Activated CD4-positive, alpha-beta T cell treated with anti-CD3 and anti-CD28 coated beads for 36 hours (primary cell): ENCODE data around the gene JARID2. TPM values are rescaled to one million over a fixed set of nuclear protein-coding genes. Genes with fewer than 3 reads are reported as not detected.

Experiments
- ATAC-seq: fragments of 200-7000 bp; cut with Tn5 transposase; one replicate; pipeline ENCODE4 v1.10.0; 2021; ENCODE audit warnings: mild to moderate bottlenecking, moderate library complexity
- CTCF ChIA-PET: fragments of 350-600 bp; sonication (Branson Sonifier 250); formaldehyde crosslinking; loops from one replicate; lab custom pipeline; 2021; ENCODE audit warnings: antibody characterized with exemption; lab: Charles Lee
- POLR2A ChIA-PET: fragments of 350-600 bp; sonication (Branson Sonifier 250); formaldehyde crosslinking; loops from one replicate; lab custom pipeline; 2021; ENCODE audit warnings: antibody characterized with exemption, inconsistent platforms; lab: Charles Lee
- DNase-seq: peaks from one replicate; pipeline ENCODE4 v3.0.0-alpha.2; 2020
- H3K27ac Mint-ChIP-seq: one replicate; pipeline ENCODE4 v1.8.0; 2021; ENCODE audit warnings: mixed read lengths
- H3K27me3 Mint-ChIP-seq: one replicate; pipeline ENCODE4 v1.8.0; 2021; ENCODE audit warnings: mixed read lengths
- H3K36me3 Mint-ChIP-seq: one replicate; pipeline ENCODE4 v1.8.0; 2021; ENCODE audit warnings: low read depth, mixed read lengths
- H3K4me1 Mint-ChIP-seq: one replicate; pipeline ENCODE4 v1.8.0; 2021; ENCODE audit warnings: mixed read lengths
- H3K4me3 Mint-ChIP-seq: one replicate; pipeline ENCODE4 v1.8.0; 2021; ENCODE audit warnings: mild to moderate bottlenecking, moderate library complexity, mixed read lengths
- H3K9me3 Mint-ChIP-seq: one replicate; pipeline ENCODE4 v1.8.0; 2021; ENCODE audit warnings: low read depth, mixed read lengths
- intact Hi-C, 2 experiments: fragments of 100-400 bp; cut with DNase I in 1 of 2; cut with micrococcal nuclease in 1 of 2; formaldehyde crosslinking; loops; one replicate each; pipeline versions ENCODE4 v1.14.2 to v1.15.1; 2022 to 2024; cut with DNase I, micrococcal nuclease
- total RNA-seq, 2 experiments: library from RNA; stranded (reverse); gene quantifications; one replicate each; pipeline ENCODE4 v1.2.3, GENCODE V29; 2021

Gene JARID2
- total RNA-seq, 2 experiments from 2014 or later: 43.0 to 48.6 TPM

DNA sequence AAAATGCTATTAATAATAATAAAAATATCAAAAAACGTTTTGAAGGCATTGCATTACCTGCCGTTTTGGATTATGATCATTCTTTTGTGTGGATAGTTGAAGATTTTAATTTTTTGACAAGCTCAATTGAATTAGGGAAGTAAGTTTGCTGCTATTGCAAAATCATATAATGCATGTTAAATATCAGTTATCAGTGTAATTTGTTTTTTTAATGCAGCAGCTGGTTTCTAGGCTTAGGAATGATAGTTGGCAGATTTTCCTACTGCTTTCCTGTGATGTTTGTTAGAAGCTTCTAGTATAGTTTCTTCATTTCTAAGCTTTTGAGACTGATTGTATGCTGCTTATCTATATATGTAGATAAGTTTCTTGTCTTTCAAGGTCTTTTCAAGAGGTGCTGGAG, 99.0 kb downstream of the JARID2 start:
- H3K9me3 Mint-ChIP-seq: no peaks in the 10 kb centered on the region
- no peaks in the 10 kb centered on the region for H3K27me3 Mint-ChIP-seq
- H3K4me3 Mint-ChIP-seq: no peak overlapping the region
- no peak overlapping the region for H3K27ac Mint-ChIP-seq
- intact Hi-C loops: no loop called here
- DNase-seq (no peak), ATAC-seq (no peak)
- peaks cover 19% of the 10 kb centered on the region for H3K36me3 Mint-ChIP-seq
- POLR2A ChIA-PET: interaction anchor here (0.5 kb wide), 1 partner anchor 23 kb away, joined by 3 read pairs; no protein-coding TSS in a partner anchor
- H3K4me1 Mint-ChIP-seq: peaks cover 87% of the 10 kb centered on the region
- CTCF ChIA-PET: interaction anchor here (0.7 to 2.4 kb wide), 8 partner anchors 15 to 1425 kb away, joined by 3 to 8 read pairs (median 3); no protein-coding TSS in a partner anchor

DNA sequence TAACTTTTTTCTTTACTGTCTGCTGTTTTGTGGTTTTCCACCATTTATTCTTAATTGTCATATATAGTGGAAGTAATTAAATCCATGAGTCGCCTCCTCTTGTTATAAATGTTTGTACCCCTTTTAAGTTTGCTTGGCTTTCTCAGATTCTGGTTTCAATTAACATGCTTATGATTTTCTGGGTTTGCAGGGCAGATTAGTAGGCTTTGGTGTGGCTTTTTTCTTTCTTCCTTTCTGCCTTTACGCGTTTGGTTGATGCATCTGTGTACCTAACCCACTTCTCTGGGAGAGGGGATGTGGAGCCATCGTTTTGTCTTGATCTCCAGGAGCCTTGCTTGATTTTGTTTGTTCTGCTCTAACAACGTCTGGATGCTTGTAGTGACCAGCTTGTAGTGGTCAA, 100.4 kb downstream of the JARID2 start:
- ChIA-PET POLR2A (no interaction called here), CTCF (interaction anchor here (1.3 kb wide), 1 partner anchor 624 kb away, joined by 3 read pairs; no protein-coding TSS in a partner anchor)
- Mint-ChIP-seq H3K4me3 (no peak overlapping the region), H3K4me1 (peaks cover 86% of the 10 kb centered on the region), H3K27ac (no peak overlapping the region), H3K27me3 (no peaks in the 10 kb centered on the region), H3K9me3 (no peaks in the 10 kb centered on the region), H3K36me3 (peaks cover 26% of the 10 kb centered on the region)
- intact Hi-C loops: no loop called here
- ATAC-seq (peak; percentile 57), DNase-seq (no peak)

DNA sequence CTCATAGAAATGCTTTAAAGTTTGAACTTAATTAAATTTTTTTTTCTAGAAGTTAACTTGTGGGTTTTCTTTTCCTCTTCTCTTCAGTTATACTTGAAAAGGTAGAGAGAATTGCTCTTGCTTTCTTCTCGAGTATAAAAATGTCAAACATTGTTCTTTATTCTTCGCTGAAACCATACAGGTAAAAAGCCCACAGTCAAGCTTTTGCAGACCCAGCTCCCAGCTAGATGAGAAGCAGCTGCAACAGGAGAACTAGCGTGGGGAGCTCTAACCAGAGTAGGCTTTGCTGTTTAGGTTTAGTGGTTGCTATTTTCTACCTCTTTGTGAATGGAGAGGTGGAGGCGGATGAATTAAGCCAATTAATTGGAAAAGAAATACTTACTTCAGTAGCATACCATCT, 102.7 kb downstream of the JARID2 start:
- no peak overlapping the region for H3K4me3 Mint-ChIP-seq
- H3K27me3 Mint-ChIP-seq: no peaks in the 10 kb centered on the region
- no peaks in the 10 kb centered on the region for H3K9me3 Mint-ChIP-seq
- DNase-seq (no peak), ATAC-seq (no peak)
- peaks cover 29% of the 10 kb centered on the region for H3K36me3 Mint-ChIP-seq
- intact Hi-C loops: no loop called here
- CTCF ChIA-PET: interaction anchor here (0.5 to 2.2 kb wide), 4 partner anchors 8 to 721 kb away, joined by 3 to 8 read pairs (median 4); no protein-coding TSS in a partner anchor
- peaks cover 88% of the 10 kb centered on the region for H3K4me1 Mint-ChIP-seq
- POLR2A ChIA-PET: no interaction called here
- H3K27ac Mint-ChIP-seq: no peak overlapping the region

DNA sequence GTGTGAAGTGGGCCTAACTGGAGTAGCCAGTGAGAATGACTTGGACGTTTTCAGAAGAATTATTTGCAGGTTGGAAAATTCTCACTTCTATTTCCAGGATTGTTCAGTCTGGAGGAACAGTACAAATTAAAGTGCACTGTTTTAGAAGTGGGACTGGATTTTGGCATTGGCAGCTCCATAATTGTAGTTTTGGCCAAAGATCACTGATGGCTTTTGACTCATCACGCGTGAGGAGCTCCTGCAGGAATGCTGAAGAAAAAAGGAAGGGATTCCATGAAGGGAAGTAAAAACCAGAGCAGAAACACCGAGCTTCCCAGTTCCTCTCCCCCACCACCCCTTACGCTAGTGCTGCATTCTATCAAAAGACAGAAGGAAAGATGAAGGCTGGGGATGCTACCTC, 103.5 kb downstream of the JARID2 start:
- Mint-ChIP-seq H3K9me3 (no peaks in the 10 kb centered on the region), H3K4me1 (peaks cover 88% of the 10 kb centered on the region), H3K27me3 (no peaks in the 10 kb centered on the region), H3K36me3 (peaks cover 30% of the 10 kb centered on the region), H3K4me3 (no peak overlapping the region), H3K27ac (no peak overlapping the region)
- ChIA-PET CTCF (interaction anchor here (0.6 to 2.2 kb wide), 5 partner anchors 9 to 689 kb away, joined by 3 to 8 read pairs (median 3); no protein-coding TSS in a partner anchor), POLR2A (interaction anchor here (0.5 kb wide), 1 partner anchor 94 kb away, joined by 3 read pairs; no protein-coding TSS in a partner anchor)
- ATAC-seq (no peak), DNase-seq (no peak)
- intact Hi-C loops: no loop called here

DNA sequence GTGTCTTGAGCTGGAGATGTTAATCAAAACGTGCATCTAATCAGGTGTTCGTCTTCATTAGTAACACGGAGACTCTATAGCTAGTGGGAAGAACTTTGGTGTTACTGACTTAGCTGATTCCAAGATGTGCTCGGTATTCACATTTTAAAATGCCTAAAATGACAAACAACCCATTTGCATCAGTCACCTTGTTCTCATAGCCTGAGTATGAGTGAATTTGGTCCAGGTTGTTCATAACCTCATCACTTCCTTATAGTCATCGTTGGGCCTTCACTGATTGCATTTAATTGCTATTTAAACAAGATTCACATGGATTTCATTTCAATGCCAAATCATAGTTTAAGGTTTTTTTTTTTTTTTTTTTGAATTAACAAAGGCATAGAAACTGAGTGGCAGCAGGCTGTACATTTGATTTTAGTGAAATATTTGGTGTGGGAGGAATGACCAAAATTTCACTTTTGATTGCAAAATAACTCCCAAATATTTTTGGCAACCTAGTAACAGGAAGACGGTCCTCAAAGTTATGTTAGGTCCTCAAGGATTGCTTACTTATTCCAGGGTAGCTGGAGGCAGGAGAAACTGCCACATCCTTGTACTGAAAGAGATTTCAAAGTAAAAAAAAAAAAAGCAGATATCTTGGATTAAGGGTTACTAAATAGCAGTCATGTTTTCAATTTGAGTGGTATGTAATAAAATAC, 104.7 kb downstream of the JARID2 start:
- intact Hi-C loops: no loop called here
- Mint-ChIP-seq H3K4me3 (no peak overlapping the region), H3K9me3 (no peaks in the 10 kb centered on the region), H3K27me3 (no peaks in the 10 kb centered on the region), H3K27ac (peak overlapping the region; percentile 42), H3K4me1 (peaks cover 84% of the 10 kb centered on the region), H3K36me3 (peaks cover 30% of the 10 kb centered on the region)
- DNase-seq (no peak), ATAC-seq (peak; percentile 17)
- ChIA-PET CTCF (interaction anchor here (0.6 to 2.2 kb wide), 2 partner anchors 10 to 1055 kb away, joined by 3 to 8 read pairs; no protein-coding TSS in a partner anchor), POLR2A (interaction anchor here (0.6 kb wide), 1 partner anchor 1255 kb away, joined by 6 read pairs; no protein-coding TSS in a partner anchor)

DNA sequence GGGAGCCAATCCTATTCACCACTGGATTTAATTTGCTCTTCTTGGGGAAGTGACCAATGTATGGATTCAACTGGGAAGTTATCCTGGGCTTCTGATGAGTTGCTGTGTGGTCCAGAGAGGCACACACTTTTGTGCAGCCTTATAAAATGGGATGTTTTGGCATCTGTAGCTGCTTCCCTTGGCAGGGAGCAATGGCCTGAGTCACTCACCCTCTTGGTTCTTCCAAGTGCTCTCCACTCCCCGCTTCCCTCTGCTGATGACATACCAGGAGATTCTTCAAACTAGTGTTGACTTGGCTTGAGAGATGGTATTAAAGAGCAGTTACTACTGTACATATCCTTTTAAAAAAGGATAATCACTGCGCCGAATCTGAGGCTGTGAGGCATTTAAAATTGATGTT, 105.8 kb downstream of the JARID2 start:
- Mint-ChIP-seq H3K9me3 (no peaks in the 10 kb centered on the region), H3K36me3 (peaks cover 38% of the 10 kb centered on the region), H3K4me3 (no peak overlapping the region), H3K27me3 (no peaks in the 10 kb centered on the region), H3K4me1 (peaks cover 82% of the 10 kb centered on the region), H3K27ac (peak overlapping the region; percentile 42)
- DNase-seq: no peak
- ATAC-seq: no peak
- intact Hi-C loops: no loop called here
- ChIA-PET CTCF (no interaction called here), POLR2A (interaction anchor here (0.6 kb wide), 1 partner anchor 155 kb away, joined by 3 read pairs; no protein-coding TSS in a partner anchor)

DNA sequence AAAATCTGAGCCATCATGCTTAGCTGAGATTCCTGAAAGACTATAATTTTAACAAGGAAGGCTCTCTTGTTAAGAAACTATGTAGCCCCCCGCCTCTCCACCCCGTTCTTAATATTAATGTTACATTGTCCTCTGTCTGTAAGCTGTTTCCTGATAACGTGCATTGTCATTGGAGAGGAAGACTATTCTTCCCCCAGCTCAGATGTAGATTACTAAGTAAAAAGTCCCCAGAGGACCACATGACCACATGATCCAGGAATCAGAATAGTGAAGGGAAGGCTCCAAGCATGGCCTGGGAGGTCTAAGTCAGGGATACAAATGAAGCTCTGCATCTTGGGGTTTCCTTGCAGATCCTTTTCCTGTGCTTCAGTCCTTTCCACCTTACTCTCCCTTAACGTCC, 106.4 kb downstream of the JARID2 start:
- ChIA-PET POLR2A (interaction anchor here (0.6 kb wide), 1 partner anchor 156 kb away, joined by 3 read pairs; no protein-coding TSS in a partner anchor), CTCF (no interaction called here)
- Mint-ChIP-seq H3K4me1 (peaks cover 80% of the 10 kb centered on the region), H3K9me3 (no peaks in the 10 kb centered on the region), H3K36me3 (peaks cover 39% of the 10 kb centered on the region), H3K4me3 (no peak overlapping the region), H3K27ac (peak overlapping the region; percentile 9), H3K27me3 (no peaks in the 10 kb centered on the region)
- no peak for ATAC-seq
- intact Hi-C loops: no loop called here
- DNase-seq: no peak

DNA sequence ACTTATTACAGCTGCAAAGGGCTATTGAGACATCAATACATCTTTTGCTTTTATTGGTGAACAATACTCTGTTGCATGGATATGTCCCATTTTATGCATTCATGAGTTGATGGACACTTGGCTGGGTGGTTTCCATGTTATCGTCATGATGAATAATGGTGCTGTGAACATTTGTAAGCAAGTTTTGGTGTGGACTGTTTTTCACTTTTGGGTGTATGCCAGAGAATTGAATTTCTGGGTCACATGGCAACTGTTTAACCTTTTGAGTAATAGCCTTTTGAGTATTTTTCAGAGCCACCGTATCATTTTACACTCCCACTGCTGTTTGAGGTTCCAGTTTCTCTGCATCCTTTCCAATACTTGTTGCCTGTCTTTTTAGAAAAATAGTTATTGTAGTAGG, 107.0 kb downstream of the JARID2 start:
- Mint-ChIP-seq H3K4me1 (peaks cover 81% of the 10 kb centered on the region), H3K27me3 (no peaks in the 10 kb centered on the region), H3K9me3 (no peaks in the 10 kb centered on the region), H3K36me3 (peaks cover 44% of the 10 kb centered on the region), H3K4me3 (no peak overlapping the region), H3K27ac (no peak overlapping the region)
- POLR2A ChIA-PET: no interaction called here
- no peak for DNase-seq
- CTCF ChIA-PET: no interaction called here
- ATAC-seq: peak; percentile 63
- intact Hi-C loops: no loop called here

DNA sequence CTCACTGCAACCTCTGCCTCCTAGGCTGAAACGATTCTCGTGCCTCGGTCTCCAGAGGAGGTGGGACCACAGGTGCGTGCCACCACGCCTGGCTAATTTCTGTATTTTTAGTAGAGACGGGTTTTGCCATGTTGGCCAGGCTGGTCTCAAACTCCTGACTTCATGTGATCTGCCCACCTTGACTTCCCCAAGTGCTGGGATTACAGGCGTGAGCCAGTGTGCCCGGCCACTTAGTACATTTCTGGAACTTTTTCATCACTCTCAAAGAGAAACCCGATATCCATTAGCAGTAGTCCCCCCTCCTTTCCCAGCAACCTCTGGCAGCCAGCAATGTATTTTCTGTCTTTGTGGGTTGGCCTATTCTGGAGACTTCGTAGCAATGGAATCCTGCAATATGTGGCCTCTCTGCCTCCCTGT, 109.8 kb downstream of the JARID2 start:
- Mint-ChIP-seq H3K36me3 (peaks cover 34% of the 10 kb centered on the region), H3K4me1 (peaks cover 79% of the 10 kb centered on the region), H3K27me3 (no peaks in the 10 kb centered on the region), H3K27ac (no peak overlapping the region), H3K4me3 (no peak overlapping the region), H3K9me3 (no peaks in the 10 kb centered on the region)
- ATAC-seq: no peak
- ChIA-PET POLR2A (no interaction called here), CTCF (no interaction called here)
- DNase-seq: no peak
- intact Hi-C loops: no loop called here

DNA sequence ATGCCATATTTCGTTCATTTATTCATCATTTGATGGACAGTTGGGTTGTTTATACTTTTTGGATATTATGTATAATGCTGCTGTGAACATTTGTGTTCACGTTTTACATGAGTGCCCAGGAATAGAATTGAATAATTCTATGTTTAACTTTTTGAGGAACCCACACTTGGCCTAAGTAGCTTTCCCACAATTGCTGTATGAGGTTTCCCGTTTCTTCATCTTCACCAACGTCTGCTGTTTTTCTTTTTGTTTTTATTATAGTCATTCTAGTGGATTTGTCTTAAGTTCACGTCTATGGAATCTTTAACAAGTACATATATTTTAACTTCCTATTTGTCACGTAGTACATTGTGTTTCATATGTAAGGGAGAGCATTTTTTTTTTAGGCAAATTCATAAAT, 110.3 kb downstream of the JARID2 start:
- intact Hi-C loops: no loop called here
- Mint-ChIP-seq H3K9me3 (no peaks in the 10 kb centered on the region), H3K36me3 (peaks cover 34% of the 10 kb centered on the region), H3K4me3 (no peak overlapping the region), H3K27ac (no peak overlapping the region), H3K27me3 (no peaks in the 10 kb centered on the region), H3K4me1 (peaks cover 75% of the 10 kb centered on the region)
- DNase-seq: no peak
- CTCF ChIA-PET: no interaction called here
- POLR2A ChIA-PET: no interaction called here
- no peak for ATAC-seq

DNA sequence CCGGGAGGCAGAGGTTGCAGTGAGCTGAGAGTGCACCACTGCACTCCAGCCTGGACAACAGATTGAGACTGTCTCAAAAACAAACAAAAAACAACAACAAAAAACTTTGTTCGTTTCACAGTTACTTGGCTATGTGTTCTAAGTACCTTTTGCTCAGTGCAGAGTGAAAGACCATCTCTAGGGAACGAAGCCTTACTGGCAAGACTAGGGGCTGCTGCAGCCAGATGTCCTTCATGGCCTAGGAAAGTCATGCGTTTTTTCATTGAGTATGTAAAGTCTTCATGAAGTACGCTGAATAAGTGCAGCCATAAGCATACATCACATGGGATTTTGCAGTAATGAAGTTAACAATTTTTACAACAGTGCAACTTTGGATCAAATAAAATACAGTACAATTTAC, 111.1 kb downstream of the JARID2 start:
- no peak for DNase-seq
- intact Hi-C loops: no loop called here
- no peaks in the 10 kb centered on the region for H3K27me3 Mint-ChIP-seq
- ATAC-seq: no peak
- no peak overlapping the region for H3K4me3 Mint-ChIP-seq
- H3K27ac Mint-ChIP-seq: no peak overlapping the region
- no peaks in the 10 kb centered on the region for H3K9me3 Mint-ChIP-seq
- peaks cover 28% of the 10 kb centered on the region for H3K36me3 Mint-ChIP-seq
- ChIA-PET CTCF (no interaction called here), POLR2A (no interaction called here)
- peaks cover 68% of the 10 kb centered on the region for H3K4me1 Mint-ChIP-seq

DNA sequence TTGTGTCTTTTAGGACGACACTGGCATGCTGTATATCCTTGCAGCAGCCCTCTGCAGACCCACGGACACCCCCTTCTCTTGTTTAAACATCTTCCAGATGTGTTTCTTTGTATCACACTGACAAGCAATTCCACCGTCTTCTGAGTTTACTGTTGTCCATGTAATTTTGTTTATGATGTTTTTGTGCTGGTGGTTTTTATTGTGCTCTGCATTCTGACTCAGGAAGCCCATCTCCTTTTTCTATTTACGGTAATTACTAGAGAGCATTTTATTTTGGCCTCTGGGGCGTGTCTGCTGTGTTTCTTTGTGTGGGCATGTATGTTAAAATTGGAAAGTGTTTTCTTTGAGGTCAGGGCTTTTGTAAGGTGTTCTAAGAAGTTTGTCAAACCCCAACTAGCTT, 111.9 kb downstream of the JARID2 start:
- POLR2A ChIA-PET: no interaction called here
- Mint-ChIP-seq H3K27ac (no peak overlapping the region), H3K9me3 (no peaks in the 10 kb centered on the region), H3K4me1 (peaks cover 59% of the 10 kb centered on the region), H3K27me3 (no peaks in the 10 kb centered on the region), H3K36me3 (peaks cover 28% of the 10 kb centered on the region), H3K4me3 (no peak overlapping the region)
- DNase-seq (no peak), ATAC-seq (no peak)
- CTCF ChIA-PET: no interaction called here
- intact Hi-C loops: no loop called here
